K562 (cell line): ENCODE measurements around the gene LAMTOR4. TPM values are rescaled to one million over a fixed set of nuclear protein-coding genes. Genes with fewer than 3 reads are reported as not detected.
A peak's percentile ranks its signal among the peaks of the same experiment; 100 is the strongest.

Source experiments
- CBX8 ChIP-seq: fragments of 200-600 bp; sonication (generic); IDR thresholded peaks from 2 replicates; pipeline ENCODE4 v1.6.1; 2012; ENCODE audit warnings: borderline replicate concordance, mixed run types, low read depth, mild to moderate bottlenecking, moderate library complexity, mixed read lengths, low read length, control low read depth, inconsistent platforms; ENCODE audit not compliant: poor library complexity, severe bottlenecking; ENCODE audit errors: extremely low read depth
- CCNT2 ChIP-seq: IDR thresholded peaks from 2 replicates; pipeline ENCODE4 v1.6.1; 2011; ENCODE audit warnings: borderline replicate concordance, low read depth, mild to moderate bottlenecking, moderate library complexity, mixed read lengths, low read length; ENCODE audit not compliant: insufficient read length; ENCODE audit errors: extremely low read depth
- CREBBP ChIP-seq: IDR thresholded peaks from one replicate; pipeline ENCODE4 v1.6.1; 2012; ENCODE audit warnings: low read depth, mild to moderate bottlenecking, control low read depth, inconsistent platforms, low read length
- DIDO1 ChIP-seq: fragments of 450-650 bp; IDR thresholded peaks from 2 replicates; pipeline ENCODE4 v1.6.1; 2016; ENCODE audit warnings: low read depth, missing biosample characterization, missing genetic modification characterization
- DLX4 ChIP-seq: fragments of 250-450 bp; sonication (Bioruptor Pico); IDR thresholded peaks from 2 replicates; pipeline ENCODE4 v1.6.1; 2021; ENCODE audit warnings: mild to moderate bottlenecking
- FOXK2 ChIP-seq, 2 experiments: fragments of 450-650 bp; IDR thresholded peaks in 1 of 2; conservative IDR thresholded peaks in 1 of 2; 2 replicates each; pipeline ENCODE4 v1.6.1; 2016; ENCODE audit warnings: low read depth in 2 of 2, mild to moderate bottlenecking in 1 of 2
- MEF2A ChIP-seq: IDR thresholded peaks from 2 replicates; pipeline ENCODE4 v1.6.1; 2011; ENCODE audit warnings: low read depth, mild to moderate bottlenecking, low read length, moderate library complexity; ENCODE audit not compliant: control insufficient read depth
- NCOA6 ChIP-seq: fragments of 450-650 bp; IDR thresholded peaks from 2 replicates; pipeline ENCODE4 v1.6.1; 2017; ENCODE audit warnings: mild to moderate bottlenecking
- NFRKB ChIP-seq: fragments of 450-650 bp; IDR thresholded peaks from 2 replicates; pipeline ENCODE4 v1.6.1; 2016; ENCODE audit warnings: low read depth
- NFYB ChIP-seq: IDR thresholded peaks from 2 replicates; pipeline ENCODE4 v1.6.1; 2011; ENCODE audit warnings: mild to moderate bottlenecking, moderate library complexity; ENCODE audit not compliant: insufficient read length; ENCODE audit errors: extremely low read depth
- NR3C1 ChIP-seq: sonication (generic); formaldehyde crosslinking; IDR thresholded peaks from 2 replicates; pipeline ENCODE4 v1.8.1; 2022; ENCODE audit warnings: missing genetic modification reagents
- PATZ1 ChIP-seq: fragments of 250-450 bp; sonication (Bioruptor Pico); IDR thresholded peaks from 2 replicates; pipeline ENCODE4 v1.5.0; 2020; ENCODE audit warnings: mild to moderate bottlenecking, borderline replicate concordance
- POLR2AphosphoS2 ChIP-seq: IDR thresholded peaks from 2 replicates; pipeline ENCODE4 v1.6.1; 2012; ENCODE audit warnings: low read length, improper control_type of control experiment
- RB1 ChIP-seq: fragments of 450-650 bp; IDR thresholded peaks from 2 replicates; pipeline ENCODE4 v1.6.1; 2017; ENCODE audit warnings: low read depth, mild to moderate bottlenecking
- SMARCA5 ChIP-seq: fragments of 450-650 bp; IDR thresholded peaks from 2 replicates; pipeline ENCODE4 v1.6.1; 2016
- ZNF217 ChIP-seq: sonication (generic); formaldehyde crosslinking; IDR thresholded peaks from 2 replicates; pipeline ENCODE4 v1.8.0; 2022; ENCODE audit warnings: mild to moderate bottlenecking, missing genetic modification reagents
- ZNF253 ChIP-seq: fragments of 250-450 bp; sonication (Bioruptor Pico); conservative IDR thresholded peaks from 2 replicates; pipeline ENCODE4 v1.6.1; 2021; ENCODE audit warnings: mild to moderate bottlenecking
- ZNF280A ChIP-seq: fragments of 450-650 bp; IDR thresholded peaks from 2 replicates; pipeline ENCODE4 v1.6.1; 2018; ENCODE audit warnings: mild to moderate bottlenecking, low read depth; ENCODE audit not compliant: partially characterized antibody
- ZNF699 ChIP-seq: fragments of 250-450 bp; sonication (Bioruptor Pico); IDR thresholded peaks from 2 replicates; pipeline ENCODE4 v1.8.0; 2021; ENCODE audit warnings: mild to moderate bottlenecking, moderate library complexity; ENCODE audit not compliant: insufficient replicate concordance
- ZNF717 ChIP-seq: fragments of 250-450 bp; sonication (Bioruptor Pico); IDR thresholded peaks from 2 replicates; pipeline ENCODE4 v1.5.0; 2021
- polyA plus RNA-seq, 8 experiments: library from polyadenylated mRNA; depleted of rRNA in 4 of 8; stranded (reverse) in 5 of 8; unstranded in 3 of 8; fragments of >200 nt; fragmentation: Nextera tagmentation in 2 of 8; fragmentation: Illumina TruSeq in 1 of 8; extraction: Ambion mirVana in 2 of 8; extraction: Trizol in 1 of 8; gene quantifications; 2 replicates each; pipeline versions ENCODE4 v1.2.1 to v1.2.3, GENCODE V29; 2011 to 2014; ENCODE audit warnings: inconsistent platforms in 1 of 8, missing spikeins in 1 of 8
- total RNA-seq, 7 experiments: library from RNA; depleted of rRNA in 6 of 7; stranded (reverse); fragments of >200 nt in 6 of 7; fragmentation: Illumina TruSeq in 2 of 7; extraction: Trizol in 2 of 7; gene quantifications; 2 replicates each; pipeline versions ENCODE4 v1.2.1 to v1.2.3, GENCODE V29; 2011 to 2021; ENCODE audit warnings: low replicate concordance in 1 of 7
- TF ChIP-seq, protein P1 (sequence below): fragments of 450-650 bp; conservative IDR thresholded peaks from 2 replicates; pipeline ENCODE4 v1.6.1; 2016; ENCODE audit warnings: missing genetic modification characterization, low read depth, mild to moderate bottlenecking, control low read depth, missing compliant biosample characterization

LAMTOR4 gene
- total and polyA plus RNA-seq, 9 of the 15 experiments (the other 6 are each of a cell fraction or from before 2014, with no cell fraction given) = 79.6 to 314 (median 195) TPM

- TF ChIP-seq DIDO1 (tag) (no peak), ZNF217 (no peak), PATZ1 (0 out of 2 replicates have a peak, but pooled peaks have one; percentile 34), NFRKB (peak; percentile 87), SMARCA5 (no peak), NR3C1 (CRISPR knock-in tag) (peak; percentile 78; the same call in 1 of the 2 replicates), POLR2AphosphoS2 (no peak), ZNF280A (no peak), NFYB (peak; percentile 96), CBX8 (no peak), NCOA6 (no peak), RB1 (peak; percentile 100), FOXK2 (conservative IDR thresholded peaks at IDR 0.05 in 1 of 2, IDR thresholded peaks at IDR 0.05 in 1 of 2; ENCODE audit: low read depth in 2 of 2) (peak; percentile 53 to 68; a peak in 2 of 4 replicates), ZNF699 (CRISPR knock-in tag) (no peak), CREBBP (no peak), DLX4 (CRISPR knock-in tag) (no peak), ZNF253 (CRISPR knock-in tag) (no peak), ZNF717 (CRISPR knock-in tag) (no peak), MEF2A (0 out of 2 replicates have a peak, but pooled peaks have one; percentile 11), CCNT2 (peak; percentile 76)
- TF ChIP-seq, protein P1, sequence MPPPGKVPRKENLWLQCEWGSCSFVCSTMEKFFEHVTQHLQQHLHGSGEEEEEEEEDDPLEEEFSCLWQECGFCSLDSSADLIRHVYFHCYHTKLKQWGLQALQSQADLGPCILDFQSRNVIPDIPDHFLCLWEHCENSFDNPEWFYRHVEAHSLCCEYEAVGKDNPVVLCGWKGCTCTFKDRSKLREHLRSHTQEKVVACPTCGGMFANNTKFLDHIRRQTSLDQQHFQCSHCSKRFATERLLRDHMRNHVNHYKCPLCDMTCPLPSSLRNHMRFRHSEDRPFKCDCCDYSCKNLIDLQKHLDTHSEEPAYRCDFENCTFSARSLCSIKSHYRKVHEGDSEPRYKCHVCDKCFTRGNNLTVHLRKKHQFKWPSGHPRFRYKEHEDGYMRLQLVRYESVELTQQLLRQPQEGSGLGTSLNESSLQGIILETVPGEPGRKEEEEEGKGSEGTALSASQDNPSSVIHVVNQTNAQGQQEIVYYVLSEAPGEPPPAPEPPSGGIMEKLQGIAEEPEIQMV (tag) = no peak
Observed at GRCh38 chr7:100101016-100101862, 47.5 kb upstream of the LAMTOR4 start, which contains the start of the genes AP4M1 and MCM7 (continued).
